GM10266 (cell line): ENCODE measurements around the gene FGF3.

Experiments used
- DNase-seq: peaks from one replicate; pipeline ENCODE4 v3.0.0; 2012; ENCODE audit errors: extremely low spot score
- CTCF ChIP-seq: IDR thresholded peaks from 2 replicates; pipeline ENCODE4 v1.5.1; 2012; ENCODE audit warnings: mild to moderate bottlenecking, low read depth; ENCODE audit not compliant: control insufficient read depth, insufficient read depth; ENCODE audit errors: missing control alignments

The FGF3 gene

DNA sequence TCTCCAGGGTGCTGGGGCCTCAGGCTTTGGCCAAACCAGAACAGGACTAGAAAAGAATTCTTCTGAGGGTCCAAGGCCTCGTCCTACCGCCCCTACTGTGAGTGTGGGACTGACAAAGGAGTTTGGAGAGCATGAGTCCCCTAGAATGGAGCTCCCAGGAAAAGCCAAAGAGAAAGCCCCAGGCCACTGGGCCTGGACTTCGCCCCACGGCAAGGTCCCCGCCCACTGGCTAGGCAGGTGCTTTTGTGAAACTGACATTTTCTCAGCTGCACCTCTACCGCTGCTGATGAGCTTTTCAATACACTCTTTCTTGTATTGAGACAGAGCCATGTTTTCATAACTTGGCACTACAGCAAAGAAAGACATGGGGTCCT lies 9.7 kb upstream of the FGF3 start:
- no peak for TF ChIP-seq CTCF
- no peak for DNase-seq

GRCh38 chr11:69828276-69828970 lies 9.2 kb upstream of the FGF3 start:
- no peak for TF ChIP-seq CTCF
- no peak for DNase-seq

GRCh38 chr11:69826773-69827172 lies 7.6 kb upstream of the FGF3 start:
- no peak for TF ChIP-seq CTCF
- DNase-seq = no peak

DNA sequence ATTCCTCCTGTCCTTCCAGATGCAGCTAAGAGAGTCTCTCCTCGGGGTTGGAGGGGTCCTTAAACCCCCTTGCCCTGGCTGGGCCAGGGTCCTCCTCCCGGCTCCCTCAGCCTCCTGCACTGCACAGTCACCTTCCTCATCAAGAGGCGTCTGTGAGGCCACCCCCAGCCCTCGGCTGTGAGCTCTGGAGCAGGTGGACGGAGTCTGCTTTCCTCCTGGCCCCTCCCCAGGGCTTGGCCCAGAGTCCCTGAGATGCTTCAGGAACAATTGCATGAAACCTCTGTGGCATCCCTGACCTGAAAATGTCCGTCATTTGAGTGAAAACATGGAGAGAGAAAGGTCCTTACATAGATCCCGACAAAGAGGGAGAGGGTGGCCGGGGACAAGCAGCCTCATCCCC lies 6.7 kb upstream of the FGF3 start:
- TF ChIP-seq CTCF = no peak
- no peak for DNase-seq

DNA sequence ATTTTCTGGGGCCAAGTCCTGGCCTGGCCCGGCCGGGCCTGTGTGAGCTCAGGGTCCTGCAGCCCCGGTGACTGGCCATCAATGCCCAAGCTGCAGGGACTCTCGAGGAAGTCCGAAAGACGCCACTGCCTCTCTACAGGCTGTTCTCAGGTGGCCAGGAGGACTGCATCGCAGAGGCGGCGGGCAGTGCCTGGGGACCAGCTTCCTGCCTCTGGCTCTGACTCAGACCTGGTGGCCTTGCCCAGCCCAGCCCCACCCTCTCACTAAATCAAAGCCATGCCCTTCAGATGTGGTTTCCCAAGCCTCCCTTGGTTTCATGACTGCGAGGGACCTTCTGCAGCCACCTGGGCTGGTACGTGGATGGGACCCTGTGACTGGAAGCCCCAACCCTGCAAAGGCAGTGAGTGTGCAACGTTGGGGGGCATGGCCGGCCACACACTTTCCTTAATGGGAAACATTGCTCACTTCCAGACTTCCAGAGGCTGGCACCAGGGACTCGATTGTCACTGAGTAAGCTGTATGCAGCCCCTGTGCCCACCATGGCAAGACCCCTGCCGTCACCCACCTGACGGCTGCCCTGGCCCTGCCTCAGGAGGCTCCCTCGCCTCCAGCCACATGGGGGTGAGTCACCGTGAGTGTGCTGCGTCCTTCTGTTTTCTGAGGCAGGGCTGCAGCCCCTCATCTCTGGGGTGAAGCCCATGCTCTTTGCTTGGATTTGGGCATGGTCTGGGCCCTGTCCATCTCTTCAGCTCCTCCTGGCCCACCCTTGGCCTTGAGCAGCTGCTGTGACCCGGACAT lies 6.0 kb upstream of the FGF3 start:
- no peak for DNase-seq
- TF ChIP-seq CTCF = no peak

GRCh38 chr11:69823641-69824265 lies 4.5 kb upstream of the FGF3 start:
- DNase-seq = no peak
- TF ChIP-seq CTCF = no peak
